ENCODE results near the gene CEP83. TPM values are rescaled to one million over a fixed set of nuclear protein-coding genes. Genes with fewer than 3 reads are reported as not detected.
A peak's percentile ranks its signal among the peaks of the same experiment; 100 is the strongest.

CEP83 gene
- polyA plus RNA-seq, 1 of the 3 experiments (the other 2 are of a cell fraction): 2.5 TPM

GRCh38 chr12:94469522-94469921, 9.9 kb upstream of the CEP83 start:
- Histone ChIP-seq H3K9ac (no peak overlapping the region), H3K4me2 (no peak overlapping the region), H3K4me1 (ENCODE audit: control insufficient read depth in 1 of 2, insufficient read depth in 2 of 2, low read depth in 1 of 2, low read length in 1 of 2) (no peaks in the 10 kb centered on the region), H3K4me3 (ENCODE audit: low read depth in 2 of 2, low read length in 1 of 2) (no peak overlapping the region), H3F3A (replicated peaks; ENCODE audit: insufficient read depth) (peaks cover 4% of the 10 kb centered on the region), H4K20me1 (ENCODE audit: insufficient read depth) (no peaks in the 10 kb centered on the region), H3K27ac (ENCODE audit: low read depth in 2 of 2, low read length in 1 of 2) (no peak overlapping the region), H3K79me2 (ENCODE audit: insufficient read depth) (no peaks in the 10 kb centered on the region), H3K9me2 (no peaks in the 10 kb centered on the region), H3K36me3 (replicated peaks in 1 of 2; ENCODE audit: control insufficient read depth in 1 of 2, insufficient read depth in 2 of 2, low read length in 1 of 2) (no peaks in the 10 kb centered on the region), H3K27me3 (ENCODE audit: insufficient read depth) (no peaks in the 10 kb centered on the region; the same call in 1 of the 2 replicates), H2AFZ (ENCODE audit: low read depth) (no peak overlapping the region), H3K9me3 (no peaks in the 10 kb centered on the region)
- TF ChIP-seq MEF2A (IDR thresholded peaks at IDR 0.05; ENCODE audit: borderline replicate concordance, low read depth) (no peak), POLR2AphosphoS5 (IDR thresholded peaks at IDR 0.05; ENCODE audit: low read depth, low read length) (no peak), SMC3 (IDR thresholded peaks at IDR 0.05; ENCODE audit: low read depth, low read length) (no peak)
- 89% methylated on average over 8 of the region's 8 CpGs for WGBS (ENCODE audit: low lambda C conversion rate)
- POLR2A ChIA-PET: no interaction called here
- DNase-seq: no peak
- CTCF ChIA-PET: interaction anchor here (0.6 kb wide), 1 partner anchor 115 kb away, joined by 3 read pairs; no protein-coding TSS in a partner anchor

- Histone ChIP-seq H3F3A (replicated peaks; ENCODE audit: insufficient read depth) (no peaks in the 10 kb centered on the region), H3K9me2 (no peaks in the 10 kb centered on the region), H3K27ac (ENCODE audit: low read depth in 2 of 2, low read length in 1 of 2) (peak overlapping the region; percentile 78 to 82), H3K9me3 (no peaks in the 10 kb centered on the region), H3K79me2 (ENCODE audit: insufficient read depth) (peaks cover 27% of the 10 kb centered on the region), H3K4me2 (peak overlapping the region; percentile 96), H3K4me3 (ENCODE audit: low read depth in 2 of 2, low read length in 1 of 2) (peak overlapping the region; percentile 78 to 90), H3K9ac (peak overlapping the region; percentile 82; the same call in 1 of the 2 replicates), H3K27me3 (ENCODE audit: insufficient read depth) (no peaks in the 10 kb centered on the region), H3K4me1 (ENCODE audit: control insufficient read depth in 1 of 2, insufficient read depth in 2 of 2, low read depth in 1 of 2, low read length in 1 of 2) (no peaks in the 10 kb centered on the region; a peak in 2 of 4 replicates), H2AFZ (ENCODE audit: low read depth) (peak overlapping the region; percentile 99), H4K20me1 (ENCODE audit: insufficient read depth) (no peaks in the 10 kb centered on the region), H3K36me3 (replicated peaks in 1 of 2; ENCODE audit: control insufficient read depth in 1 of 2, insufficient read depth in 2 of 2, low read length in 1 of 2) (no peaks in the 10 kb centered on the region)
- CTCF ChIA-PET: interaction anchor here (0.8 to 1.3 kb wide), 3 partner anchors 13 to 315 kb away, joined by 3 read pairs; partner anchors contain the start of gene PLXNC1
- TF ChIP-seq USF1 (IDR thresholded peaks at IDR 0.05; ENCODE audit: borderline replicate concordance, low read depth) (no peak), SIN3A (IDR thresholded peaks at IDR 0.05; ENCODE audit: borderline replicate concordance, low read depth, low read length) (no peak), RAD21 (IDR thresholded peaks at IDR 0.05; ENCODE audit: low read length) (no peak), TEAD4 (IDR thresholded peaks at IDR 0.05; ENCODE audit: borderline replicate concordance, insufficient read depth) (no peak), TCF12 (IDR thresholded peaks at IDR 0.05) (no peak), MEF2A (IDR thresholded peaks at IDR 0.05; ENCODE audit: borderline replicate concordance, low read depth) (no peak), EZH2phosphoT487 (IDR thresholded peaks at IDR 0.05; ENCODE audit: borderline replicate concordance, low read depth) (no peak), SMC3 (IDR thresholded peaks at IDR 0.05; ENCODE audit: low read depth, low read length) (no peak), GATA2 (CRISPR knock-in tag; IDR thresholded peaks at IDR 0.05) (no peak), JUND (IDR thresholded peaks at IDR 0.05) (no peak), FOXJ3 (CRISPR knock-in tag; IDR thresholded peaks at IDR 0.05) (no peak), PBX3 (IDR thresholded peaks at IDR 0.05) (no peak)
- WGBS (ENCODE audit: low lambda C conversion rate): 38% methylated on average over 6 of the region's 6 CpGs
- no peak for DNase-seq
- POLR2A ChIA-PET: no interaction called here
Observed at GRCh38 chr12:94460616-94460959, 921 bp upstream of the CEP83 start.

Data from SK-N-SH (cell line).